DOHH2 (cell line): Measurements from ENCODE around the gene USO1.

Experiments
- CTCF ChIP-seq: fragments of 200-600 bp; sonication (generic); IDR thresholded peaks from one replicate; pipeline ENCODE4 v1.5.1; 2014; ENCODE audit warnings: antibody characterized with exemption, mild to moderate bottlenecking, low read depth, low read length; ENCODE audit not compliant: poor library complexity, severe bottlenecking
- EZH2phosphoT487 ChIP-seq: fragments of 200-600 bp; sonication (generic); IDR thresholded peaks from 2 replicates; pipeline ENCODE4 v1.6.1; 2017; ENCODE audit warnings: borderline replicate concordance, mild to moderate bottlenecking, antibody characterized with exemption, low read length, moderate library complexity, mixed read lengths

GRCh38 chr4:75733369-75733768, 9.0 kb downstream of the USO1 start:
- TF ChIP-seq CTCF (no peak), EZH2phosphoT487 (no peak)
